ENCODE measurements around the gene FBXL22. TPM values are rescaled to one million over a fixed set of nuclear protein-coding genes. Genes with fewer than 3 reads are reported as not detected.

Gene FBXL22
- total and polyA plus RNA-seq, 10 donors = 0.13 to 1.7 (median 0.93) TPM

- Histone ChIP-seq H3K27ac (peak overlapping the region in 2 of 8 donors; percentile 57 to 73), H3K36me3 (peaks cover 0 to 52% (median 25%) of the 10 kb centered on the region in 6 donors), H3K27me3 (replicated peaks in 1 of 7) (no peaks in the 10 kb centered on the region), H3K4me3 (no peak overlapping the region), H3K4me1 (peaks cover 17 to 61% (median 43%) of the 10 kb centered on the region in 6 donors), H3K9me3 (no peaks in the 10 kb centered on the region)
- 90 to 95% (median 92%) methylated on average over 3 of the region's 3 CpGs for WGBS, 5 donors
- no peak for DNase-seq
- intact Hi-C loops (cut with DNase I; ENCODE audit: low total_unique reads) = loop anchor here (10.0 kb wide), 1 partner anchor 460 kb away; no protein-coding TSS in a partner anchor
- TF ChIP-seq CTCF (IDR thresholded peaks at IDR 0.05 in 8 of 11, conservative IDR thresholded peaks at IDR 0.05 in 3 of 11) (no peak), POLR2AphosphoS5 (IDR thresholded peaks at IDR 0.05) (no peak), POLR2A (IDR thresholded peaks at IDR 0.05) (no peak)
Measured at GRCh38 chr15:63605036-63605435, 7.8 kb downstream of the FBXL22 start.

- H3K27me3 ChIP-seq (replicated peaks in 1 of 7) = no peaks in the 10 kb centered on the region
- H3K4me3 ChIP-seq = no peak overlapping the region
- intact Hi-C loops (cut with DNase I; ENCODE audit: low total_unique reads) = loop anchor here (10.0 kb wide), 1 partner anchor 459 kb away; no protein-coding TSS in a partner anchor
- no peaks in the 10 kb centered on the region for H3K9me3 ChIP-seq
- H3K36me3 ChIP-seq = peaks cover 0 to 56% (median 25%) of the 10 kb centered on the region in 6 donors
- TF ChIP-seq POLR2AphosphoS5 (IDR thresholded peaks at IDR 0.05) (peak; percentile 37 to 46 (median 44)), CTCF (IDR thresholded peaks at IDR 0.05 in 8 of 11, conservative IDR thresholded peaks at IDR 0.05 in 3 of 11) (no peak)
- peak; percentile 86 for DNase-seq
- 3 to 32% (median 11%) methylated on average over 5 to 7 of the region's 7 CpGs for WGBS, 5 donors
- H3K4me1 ChIP-seq = peaks cover 22 to 63% (median 45%) of the 10 kb centered on the region in 6 donors
- H3K27ac ChIP-seq = peak overlapping the region in 7 of 8 donors; percentile 20 to 73 (median 54)
Measured at GRCh38 chr15:63605816-63606215, 8.6 kb downstream of the FBXL22 start.

DNA sequence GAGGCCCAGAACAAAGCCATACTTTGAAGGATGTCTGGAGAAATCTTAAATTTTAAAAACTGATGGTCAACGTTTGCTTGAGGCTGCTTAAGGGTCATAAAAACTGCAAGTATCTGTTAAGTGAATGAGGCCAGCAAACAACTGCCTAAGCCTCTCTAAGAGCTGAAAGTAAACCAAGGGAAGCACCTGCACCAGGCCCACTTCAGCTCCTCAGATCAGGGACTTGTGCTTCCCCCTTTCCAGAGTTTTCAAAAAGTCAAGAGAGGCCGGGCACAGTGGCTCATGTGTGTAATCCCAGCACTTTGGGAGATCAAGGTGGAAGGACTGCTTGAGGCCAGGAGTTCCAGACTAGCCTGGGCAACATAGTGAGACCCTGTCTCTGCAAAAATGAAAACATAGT lies 9.1 kb downstream of the FBXL22 start:
- TF ChIP-seq POLR2AphosphoS5 (IDR thresholded peaks at IDR 0.05) (no peak), CTCF (IDR thresholded peaks at IDR 0.05 in 8 of 11, conservative IDR thresholded peaks at IDR 0.05 in 3 of 11) (no peak), POLR2A (IDR thresholded peaks at IDR 0.05) (no peak)
- H3K27me3 ChIP-seq (replicated peaks in 1 of 7) = no peaks in the 10 kb centered on the region
- H3K4me3 ChIP-seq = no peak overlapping the region
- H3K4me1 ChIP-seq = peaks cover 27 to 64% (median 48%) of the 10 kb centered on the region in 6 donors
- H3K27ac ChIP-seq = peak overlapping the region in 7 of 8 donors; percentile 20 to 73 (median 54)
- 28 to 37% (median 36%) methylated on average over 2 of the region's 2 CpGs for WGBS, 5 donors
- H3K9me3 ChIP-seq = no peaks in the 10 kb centered on the region
- DNase-seq = no peak
- H3K36me3 ChIP-seq = peaks cover 0 to 61% (median 28%) of the 10 kb centered on the region in 6 donors
- intact Hi-C loops (cut with DNase I; ENCODE audit: low total_unique reads) = loop anchor here (10.0 kb wide), 1 partner anchor 458 kb away; no protein-coding TSS in a partner anchor

DNA sequence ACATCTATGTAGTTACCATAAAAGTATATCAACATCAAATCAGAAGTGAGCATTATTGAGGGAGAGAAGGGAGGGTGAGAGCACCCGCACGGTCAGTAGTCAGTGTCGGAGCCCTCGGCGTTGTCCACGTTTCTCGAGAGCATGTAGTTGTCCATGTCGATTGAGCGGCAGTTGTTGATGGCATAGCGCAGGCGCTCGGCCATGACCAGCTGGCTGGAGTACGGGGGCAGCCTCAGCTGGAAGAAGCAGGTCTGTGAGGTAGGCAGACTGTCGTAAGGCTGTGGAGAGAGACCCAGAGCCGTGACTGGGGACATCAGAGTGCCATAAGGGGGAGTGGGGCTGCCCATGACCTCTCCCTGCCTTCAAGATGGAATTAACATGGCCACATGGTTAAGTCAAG lies 11.8 kb downstream of the FBXL22 start:
- peaks cover 0 to 88% (median 45%) of the 10 kb centered on the region in 6 donors for H3K36me3 ChIP-seq
- TF ChIP-seq CTCF (IDR thresholded peaks at IDR 0.05 in 8 of 11, conservative IDR thresholded peaks at IDR 0.05 in 3 of 11) (no peak), POLR2AphosphoS5 (IDR thresholded peaks at IDR 0.05) (peak in 1 of 3 donors; percentile 57)
- 95 to 97% (median 97%) methylated on average over 15 of the region's 15 CpGs for WGBS, 5 donors

More for the DNA sequence above, 11.8 kb downstream of the FBXL22 start:
- H3K27ac ChIP-seq = peak overlapping the region in 1 of 8 donors; percentile 89
- H3K4me1 ChIP-seq = peaks cover 23 to 44% (median 36%) of the 10 kb centered on the region in 6 donors
- H3K4me3 ChIP-seq = no peak overlapping the region
- H3K9me3 ChIP-seq = no peaks in the 10 kb centered on the region
- no peak for DNase-seq
- no peaks in the 10 kb centered on the region for H3K27me3 ChIP-seq (replicated peaks in 1 of 7)
- intact Hi-C loops (cut with DNase I; ENCODE audit: low total_unique reads) = loop anchor here (10.0 kb wide), 1 partner anchor 456 kb away; no protein-coding TSS in a partner anchor
